Duodenal mucosa (tissue), 2 donors: Measurements from ENCODE around the gene RPS8.
"Not testable (repeated sequence)": the region's sequence is repeated elsewhere in the genome, so short reads cannot be mapped to it uniquely, and the experiment has no call there.

Source experiments
- H3K27ac ChIP-seq: one replicate; pipeline ENCODE4 v1.7.0; 2013; ENCODE audit warnings: low read depth, low read length
- H3K27me3 ChIP-seq, 2 donors: one replicate each; pipeline ENCODE4 v1.7.0; 2013; ENCODE audit warnings: low read length in 2 of 2, control low read depth in 1 of 2; ENCODE audit not compliant: insufficient read depth in 2 of 2, control insufficient read depth in 1 of 2
- H3K36me3 ChIP-seq, 2 donors: one replicate each; pipeline ENCODE4 v1.7.0; 2013; ENCODE audit warnings: low read length in 2 of 2, control low read depth in 1 of 2; ENCODE audit not compliant: insufficient read depth in 2 of 2, control insufficient read depth in 1 of 2
- H3K4me1 ChIP-seq, 2 donors: one replicate each; pipeline ENCODE4 v1.7.0; 2013; ENCODE audit warnings: low read length in 2 of 2, control low read depth in 1 of 2; ENCODE audit not compliant: insufficient read depth in 2 of 2, control insufficient read depth in 1 of 2
- H3K4me3 ChIP-seq, 2 donors: one replicate each; pipeline ENCODE4 v1.7.0; 2013; ENCODE audit warnings: low read length in 2 of 2, low read depth in 1 of 2
- H3K9ac ChIP-seq, 2 donors: one replicate each; pipeline ENCODE4 v1.7.0; 2013; ENCODE audit warnings: low read length in 2 of 2, low read depth in 1 of 2
- H3K9me3 ChIP-seq, 2 donors: one replicate each; pipeline ENCODE4 v1.7.0; 2013; ENCODE audit warnings: low read length in 2 of 2, control low read depth in 1 of 2; ENCODE audit not compliant: control insufficient read depth in 1 of 2

The RPS8 gene

GRCh38 chr1:44820328-44821239 is 45.2 kb downstream of the RPS8 start:
- peaks cover 5 to 6% of the 10 kb centered on the region in 2 donors for H3K4me1 ChIP-seq
- no peaks in the 10 kb centered on the region for H3K9me3 ChIP-seq
- no peaks in the 10 kb centered on the region for H3K36me3 ChIP-seq
- peak overlapping the region; percentile 99 for H3K27ac ChIP-seq
- no peaks in the 10 kb centered on the region for H3K27me3 ChIP-seq
- peak overlapping the region; percentile 94 to 98 for H3K9ac ChIP-seq
- peak overlapping the region; percentile 80 to 85 for H3K4me3 ChIP-seq

- H3K4me1 ChIP-seq, result peaks cover 8 to 9% of the 10 kb centered on the region in 2 donors
- H3K27me3 ChIP-seq, result no peaks in the 10 kb centered on the region
- H3K36me3 ChIP-seq, result no peaks in the 10 kb centered on the region
- H3K4me3 ChIP-seq, result no peak overlapping the region
- no peaks in the 10 kb centered on the region for H3K9me3 ChIP-seq
- H3K27ac ChIP-seq, result no peak overlapping the region
- no peak overlapping the region for H3K9ac ChIP-seq
Measured at GRCh38 chr1:44821240-44821715, 45.9 kb downstream of the RPS8 start.

- Histone ChIP-seq H3K27ac (no peak overlapping the region), H3K9me3 (no peaks in the 10 kb centered on the region), H3K9ac (no peak overlapping the region)
Measured at GRCh38 chr1:44822131-44822701, 46.9 kb downstream of the RPS8 start.

GRCh38 chr1:44822981-44823451 is 47.7 kb downstream of the RPS8 start:
- H3K4me1 ChIP-seq, result peaks cover 14 to 25% of the 10 kb centered on the region in 2 donors
- no peaks in the 10 kb centered on the region for H3K9me3 ChIP-seq

More at GRCh38 chr1:44822131-44822701, 46.9 kb downstream of the RPS8 start:
- Histone ChIP-seq H3K4me1 (peaks cover 14 to 18% of the 10 kb centered on the region in 2 donors), H3K27me3 (no peaks in the 10 kb centered on the region), H3K4me3 (no peak overlapping the region), H3K36me3 (no peaks in the 10 kb centered on the region)

DNA sequence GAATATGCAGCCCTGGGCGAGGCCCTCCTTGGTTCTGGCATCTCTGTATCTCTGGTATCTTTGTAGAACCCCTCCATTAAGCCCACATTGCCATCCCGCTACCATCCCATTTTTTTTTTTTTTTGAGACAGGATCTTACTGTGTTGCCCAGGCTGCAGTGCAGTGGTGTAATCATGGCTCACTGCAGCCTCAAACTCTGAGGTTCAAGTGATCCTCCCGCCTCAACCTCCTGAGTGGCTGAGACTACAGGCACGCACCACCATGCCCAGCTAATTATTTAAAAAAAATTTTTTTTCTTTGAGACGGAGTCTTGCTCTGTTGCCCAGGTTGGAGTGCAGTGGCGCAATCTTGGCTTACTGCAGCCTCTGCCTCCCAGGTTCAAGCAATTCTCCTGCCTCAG is 49.1 kb downstream of the RPS8 start:
- H3K36me3 ChIP-seq, H3K4me3 ChIP-seq, H3K27me3 ChIP-seq: not testable (repeated sequence)

More at GRCh38 chr1:44822981-44823451, 47.7 kb downstream of the RPS8 start:
- Histone ChIP-seq H3K27ac (no peak overlapping the region), H3K9ac (no peak overlapping the region), H3K36me3 (no peaks in the 10 kb centered on the region), H3K27me3 (no peaks in the 10 kb centered on the region), H3K4me3 (no peak overlapping the region)

DNA sequence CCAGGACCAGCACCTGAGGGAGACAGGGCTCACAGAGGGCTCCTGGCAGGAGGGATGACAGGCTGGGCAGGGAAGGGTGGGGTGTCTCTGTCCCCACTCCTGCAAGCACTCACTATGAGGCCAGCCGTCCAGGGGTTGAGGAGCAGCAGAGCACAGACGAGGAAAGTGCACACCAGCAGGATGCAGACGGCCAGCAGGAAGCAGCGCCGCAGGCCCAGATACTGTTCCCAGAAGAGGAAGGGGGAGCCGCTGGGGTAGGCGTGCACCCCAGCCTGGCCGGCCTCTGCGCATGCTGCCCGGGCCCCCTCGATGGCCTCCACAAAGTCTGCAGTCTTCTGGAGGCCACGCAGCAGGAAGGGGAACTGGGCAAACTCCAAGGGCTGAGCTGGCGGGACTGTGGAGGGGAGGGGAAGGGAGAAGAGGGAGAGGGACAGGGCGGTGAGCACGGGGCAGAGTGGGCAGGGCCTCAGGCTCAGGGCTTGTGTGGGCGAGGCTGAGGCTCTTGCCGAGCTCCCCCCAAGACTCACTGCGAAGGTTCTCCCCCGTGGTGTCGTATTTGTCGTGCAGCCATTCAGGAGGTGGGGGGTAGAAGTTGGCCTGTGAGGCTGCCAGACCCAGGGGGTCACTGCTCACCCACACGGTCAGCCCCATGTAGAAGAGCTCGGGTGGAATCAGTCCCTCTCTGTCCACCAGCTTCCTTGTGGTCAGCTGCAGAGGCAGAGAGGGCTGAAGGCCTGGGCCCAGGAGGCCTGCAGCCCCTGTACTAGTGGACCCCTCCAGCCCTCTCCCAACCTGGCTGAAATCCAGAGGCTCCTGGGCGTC is 51.2 kb downstream of the RPS8 start:
- Histone ChIP-seq H3K27ac (no peak overlapping the region), H3K36me3 (no peaks in the 10 kb centered on the region), H3K4me1 (peaks cover 7 to 20% of the 10 kb centered on the region in 2 donors), H3K27me3 (no peaks in the 10 kb centered on the region), H3K9me3 (no peaks in the 10 kb centered on the region), H3K9ac (peak overlapping the region in 1 of 2 donors; percentile 32), H3K4me3 (peak overlapping the region in 1 of 2 donors; percentile 28)

More for the DNA sequence above, 49.1 kb downstream of the RPS8 start:
- not testable (repeated sequence) for H3K27ac ChIP-seq, H3K9ac ChIP-seq, H3K9me3 ChIP-seq
- H3K4me1 ChIP-seq, result peaks cover 14 to 25% of the 10 kb centered on the region in 2 donors

DNA sequence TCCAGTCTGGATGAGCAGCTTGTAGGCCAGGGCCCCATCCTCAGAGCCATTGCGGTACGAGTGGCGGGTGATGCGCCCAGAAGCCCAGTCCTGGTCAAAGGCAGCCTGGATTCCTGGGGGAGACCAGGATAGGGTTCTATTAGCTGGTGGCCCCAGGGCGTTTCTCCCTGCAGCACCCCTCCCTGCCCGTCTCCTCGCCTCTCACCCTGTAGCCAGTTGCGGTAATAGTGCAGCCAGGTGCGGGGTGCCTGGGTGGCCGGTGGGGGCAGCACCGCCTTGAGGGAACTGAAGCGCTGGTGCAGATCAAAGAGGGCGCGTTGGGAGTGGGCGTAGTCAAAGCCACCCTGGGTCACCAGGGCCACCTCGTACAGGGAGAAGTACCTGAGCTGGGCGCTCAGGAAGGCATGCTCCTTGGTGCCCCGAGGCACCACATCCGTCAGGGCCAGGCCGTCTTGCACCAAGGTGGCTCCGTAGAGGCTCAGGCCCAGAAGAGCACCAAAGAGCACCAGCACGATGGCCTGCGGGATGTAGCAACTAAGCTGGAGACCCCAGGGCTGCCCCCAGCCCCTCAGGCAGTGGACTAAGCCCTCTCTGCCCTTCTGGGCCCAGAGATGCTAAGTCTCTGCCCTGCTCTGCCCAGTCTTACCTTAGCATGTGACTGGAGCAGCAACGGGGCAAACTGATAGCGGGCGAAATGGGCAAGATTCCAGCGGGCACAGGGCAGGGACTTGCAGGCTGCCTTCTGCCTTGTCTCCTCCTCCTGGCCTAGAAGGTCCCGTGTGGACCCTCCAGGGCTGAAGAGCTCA is 52.1 kb downstream of the RPS8 start:
- no peaks in the 10 kb centered on the region for H3K36me3 ChIP-seq
- peaks cover 7 to 20% of the 10 kb centered on the region in 2 donors for H3K4me1 ChIP-seq
- no peaks in the 10 kb centered on the region for H3K27me3 ChIP-seq
- no peak overlapping the region for H3K9ac ChIP-seq
- H3K4me3 ChIP-seq, result no peak overlapping the region
- no peak overlapping the region for H3K27ac ChIP-seq
- no peaks in the 10 kb centered on the region for H3K9me3 ChIP-seq

GRCh38 chr1:44828003-44828651 is 52.8 kb downstream of the RPS8 start:
- Histone ChIP-seq H3K4me1 (peaks cover 7 to 20% of the 10 kb centered on the region in 2 donors), H3K9ac (no peak overlapping the region), H3K36me3 (no peaks in the 10 kb centered on the region), H3K27me3 (no peaks in the 10 kb centered on the region), H3K9me3 (no peaks in the 10 kb centered on the region), H3K4me3 (no peak overlapping the region), H3K27ac (no peak overlapping the region)
